GM12874 (cell line): ENCODE results near the gene IRS4.
A peak's percentile ranks its signal among the peaks of the same experiment; 100 is the strongest.

Source experiments
- CTCF ChIP-seq: IDR thresholded peaks from 2 replicates; pipeline ENCODE4 v1.5.1; 2011; ENCODE audit warnings: low read depth, mild to moderate bottlenecking, control low read depth, low read length, moderate library complexity; ENCODE audit not compliant: insufficient read depth

The IRS4 gene

GRCh38 chrX:108736509-108737479, at the start of gene IRS4:
TSS of gene IRS4 (minus strand) at chrX:108736563.
- TF ChIP-seq CTCF, result no peak

- TF ChIP-seq CTCF, result no peak
Observed at GRCh38 chrX:108772549-108772948, 36.2 kb upstream of the IRS4 start.

- no peak for TF ChIP-seq CTCF
Observed at GRCh38 chrX:108763559-108763958, 27.2 kb upstream of the IRS4 start.

GRCh38 chrX:108740299-108740774, 4.0 kb upstream of the IRS4 start:
- TF ChIP-seq CTCF, result no peak

GRCh38 chrX:108737754-108738153, 1.4 kb upstream of the IRS4 start:
- no peak for TF ChIP-seq CTCF

GRCh38 chrX:108735679-108736508, 469 bp downstream of the IRS4 start:
- TF ChIP-seq CTCF, result no peak

GRCh38 chrX:108735091-108735678, 1.2 kb downstream of the IRS4 start:
- peak; percentile 24; the same call in 1 of the 2 replicates for TF ChIP-seq CTCF
